ENCODE results near the gene ATP2B1. TPM values are rescaled to one million over a fixed set of nuclear protein-coding genes. Genes with fewer than 3 reads are reported as not detected.
A peak's percentile ranks its signal among the peaks of the same experiment; 100 is the strongest.

ATP2B1 gene
- total and polyA plus RNA-seq, 2 donors (not counting 1 experiment from before 2014, with no cell fraction given): 26.1 to 238 TPM

GRCh38 chr12:89733579-89734201 lies 25.1 kb upstream of the ATP2B1 start:
- Mint-ChIP-seq H3K9me3 (ENCODE audit: insufficient read depth) (peaks cover 4% of the 10 kb centered on the region), H3K4me3 (no peak overlapping the region), H3K27me3 (no peaks in the 10 kb centered on the region), H3K27ac (no peak overlapping the region), H3K4me1 (peaks cover 16% of the 10 kb centered on the region)
- H3K9ac ChIP-seq (ENCODE audit: low read length): no peak overlapping the region
- no CpG with 5 or more reads among the region's 5 CpGs for WGBS (ENCODE audit: insufficient coverage)
- no peak overlapping the region for H3K4me3 ChIP-seq (ENCODE audit: control extremely low read depth in 1 of 5, extremely low read depth in 1 of 5, insufficient read depth in 1 of 5, low read depth in 2 of 5, low read length in 4 of 5)
- ChIA-PET POLR2A (no interaction called here), CTCF (interaction anchor here (1.5 kb wide), 1 partner anchor 11 kb away, joined by 3 read pairs; no protein-coding TSS in a partner anchor)
- ATAC-seq (ENCODE audit: low read depth): no peak
- no peaks in the 10 kb centered on the region for H3K27me3 ChIP-seq (replicated peaks in 1 of 4; ENCODE audit: control extremely low read depth in 1 of 4, control insufficient read depth in 3 of 4, insufficient read depth in 4 of 4, low read length in 3 of 4)
- H3K4me2 ChIP-seq (replicated peaks; ENCODE audit: low read depth, low read length, poor library complexity, severe bottlenecking): peak overlapping the region; percentile 9
- intact Hi-C loops (cut with micrococcal nuclease): no loop called here
- no peaks in the 10 kb centered on the region for H3K36me3 ChIP-seq (replicated peaks in 1 of 2; ENCODE audit: control extremely low read depth in 1 of 2, control insufficient read depth in 1 of 2, extremely low read depth in 1 of 2, insufficient read depth in 2 of 2, low read length in 1 of 2)
- no peak for DNase-seq
- peaks cover 4 to 9% of the 10 kb centered on the region in 2 donors for H3K4me1 ChIP-seq (ENCODE audit: control insufficient read depth in 2 of 2, insufficient read depth in 2 of 2, low read length in 2 of 2)
- H2AFZ ChIP-seq (ENCODE audit: insufficient read depth, low read depth, low read length, poor library complexity, severe bottlenecking): no peak overlapping the region
- TF ChIP-seq, protein P1, sequence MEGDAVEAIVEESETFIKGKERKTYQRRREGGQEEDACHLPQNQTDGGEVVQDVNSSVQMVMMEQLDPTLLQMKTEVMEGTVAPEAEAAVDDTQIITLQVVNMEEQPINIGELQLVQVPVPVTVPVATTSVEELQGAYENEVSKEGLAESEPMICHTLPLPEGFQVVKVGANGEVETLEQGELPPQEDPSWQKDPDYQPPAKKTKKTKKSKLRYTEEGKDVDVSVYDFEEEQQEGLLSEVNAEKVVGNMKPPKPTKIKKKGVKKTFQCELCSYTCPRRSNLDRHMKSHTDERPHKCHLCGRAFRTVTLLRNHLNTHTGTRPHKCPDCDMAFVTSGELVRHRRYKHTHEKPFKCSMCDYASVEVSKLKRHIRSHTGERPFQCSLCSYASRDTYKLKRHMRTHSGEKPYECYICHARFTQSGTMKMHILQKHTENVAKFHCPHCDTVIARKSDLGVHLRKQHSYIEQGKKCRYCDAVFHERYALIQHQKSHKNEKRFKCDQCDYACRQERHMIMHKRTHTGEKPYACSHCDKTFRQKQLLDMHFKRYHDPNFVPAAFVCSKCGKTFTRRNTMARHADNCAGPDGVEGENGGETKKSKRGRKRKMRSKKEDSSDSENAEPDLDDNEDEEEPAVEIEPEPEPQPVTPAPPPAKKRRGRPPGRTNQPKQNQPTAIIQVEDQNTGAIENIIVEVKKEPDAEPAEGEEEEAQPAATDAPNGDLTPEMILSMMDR (IDR thresholded peaks at IDR 0.05): no peak
- TF ChIP-seq EZH2 (IDR thresholded peaks at IDR 0.05; ENCODE audit: borderline replicate concordance, insufficient read depth, low read depth, low read length, poor library complexity, severe bottlenecking): no peak
- no peaks in the 10 kb centered on the region for H3K79me2 ChIP-seq (ENCODE audit: control insufficient read depth, insufficient read depth, low read length)
- no peak overlapping the region for H3K27ac ChIP-seq (ENCODE audit: low read length in 2 of 2)
- peaks cover 2 to 4% (median 3%) of the 10 kb centered on the region in 3 donors for H3K9me3 ChIP-seq (ENCODE audit: control extremely low read depth in 1 of 3, control insufficient read depth in 2 of 3, insufficient read depth in 1 of 3, low read length in 2 of 3)
- no peaks in the 10 kb centered on the region for H4K20me1 ChIP-seq (ENCODE audit: control insufficient read depth, insufficient read depth, low read length, poor library complexity, severe bottlenecking)

GRCh38 chr12:89732522-89732921 lies 23.9 kb upstream of the ATP2B1 start:
- no peak overlapping the region for H3K27ac Mint-ChIP-seq
- Histone ChIP-seq H3K9ac (ENCODE audit: low read length) (no peak overlapping the region), H3K4me1 (ENCODE audit: control insufficient read depth in 2 of 2, insufficient read depth in 2 of 2, low read length in 2 of 2) (peaks cover 4 to 9% of the 10 kb centered on the region in 2 donors), H3K4me2 (replicated peaks; ENCODE audit: low read depth, low read length, poor library complexity, severe bottlenecking) (no peak overlapping the region), H3K27me3 (replicated peaks in 1 of 4; ENCODE audit: control extremely low read depth in 1 of 4, control insufficient read depth in 3 of 4, insufficient read depth in 4 of 4, low read length in 3 of 4) (no peaks in the 10 kb centered on the region), H2AFZ (ENCODE audit: insufficient read depth, low read depth, low read length, poor library complexity, severe bottlenecking) (no peak overlapping the region), H3K27ac (ENCODE audit: low read length in 2 of 2) (no peak overlapping the region), H3K36me3 (replicated peaks in 1 of 2; ENCODE audit: control extremely low read depth in 1 of 2, control insufficient read depth in 1 of 2, extremely low read depth in 1 of 2, insufficient read depth in 2 of 2, low read length in 1 of 2) (no peaks in the 10 kb centered on the region), H3K9me3 (ENCODE audit: control extremely low read depth in 1 of 3, control insufficient read depth in 2 of 3, insufficient read depth in 1 of 3, low read length in 2 of 3) (peaks cover 0 to 4% (median 3%) of the 10 kb centered on the region in 3 donors), H3K4me3 (ENCODE audit: control extremely low read depth in 1 of 5, extremely low read depth in 1 of 5, insufficient read depth in 1 of 5, low read depth in 2 of 5, low read length in 4 of 5) (no peak overlapping the region), H3K79me2 (ENCODE audit: control insufficient read depth, insufficient read depth, low read length) (no peaks in the 10 kb centered on the region), H4K20me1 (ENCODE audit: control insufficient read depth, insufficient read depth, low read length, poor library complexity, severe bottlenecking) (no peaks in the 10 kb centered on the region)
- CTCF ChIA-PET: no interaction called here
- DNase-seq: no peak
- WGBS (ENCODE audit: insufficient coverage): no CpG with 5 or more reads among the region's 2 CpGs
- ATAC-seq (ENCODE audit: low read depth): no peak
- H3K9me3 Mint-ChIP-seq (ENCODE audit: insufficient read depth): no peaks in the 10 kb centered on the region
- H3K4me1 Mint-ChIP-seq: peaks cover 16% of the 10 kb centered on the region
- no peak overlapping the region for H3K4me3 Mint-ChIP-seq
- POLR2A ChIA-PET: no interaction called here
- TF ChIP-seq, protein P1 (IDR thresholded peaks at IDR 0.05): no peak
- TF ChIP-seq EZH2 (IDR thresholded peaks at IDR 0.05; ENCODE audit: borderline replicate concordance, insufficient read depth, low read depth, low read length, poor library complexity, severe bottlenecking): no peak
- intact Hi-C loops (cut with micrococcal nuclease): no loop called here
- no peaks in the 10 kb centered on the region for H3K27me3 Mint-ChIP-seq
